Vagina (tissue), 2 donors: ENCODE data around the gene ANGPTL1. TPM values are rescaled to one million over a fixed set of nuclear protein-coding genes. Genes with fewer than 3 reads are reported as not detected.

ENCODE experiments used
- DNase-seq, 2 donors: peaks; one replicate each; pipeline ENCODE4 v3.0.0-alpha.2; 2017; ENCODE audit errors: extremely low spot score in 2 of 2
- H3K27ac ChIP-seq: fragments of 200-600 bp; sonication (generic); one replicate; pipeline ENCODE4 v1.5.1; 2019
- H3K27me3 ChIP-seq: fragments of 200-600 bp; sonication (generic); one replicate; pipeline ENCODE4 v1.5.1; 2019
- H3K36me3 ChIP-seq, 2 donors: fragments of 200-600 bp; sonication (generic); one replicate each; pipeline ENCODE4 v1.5.1; 2017 to 2019
- H3K4me1 ChIP-seq: fragments of 200-600 bp; sonication (generic); one replicate; pipeline ENCODE4 v1.5.1; 2019
- H3K4me3 ChIP-seq, 2 donors: fragments of 200-600 bp; sonication (generic); 1 replicate in 1 of 2; 2 replicates in 1 of 2; pipeline ENCODE4 v1.5.1; 2016 to 2019
- H3K9me3 ChIP-seq: fragments of 200-600 bp; sonication (generic); one replicate; pipeline ENCODE4 v1.5.1; 2019
- POLR2A ChIP-seq, 2 donors: fragments of 450-650 bp; IDR thresholded peaks; one replicate each; pipeline ENCODE4 v1.6.1; 2017; ENCODE audit warnings: antibody characterized with exemption in 2 of 2, mild to moderate bottlenecking in 2 of 2, moderate library complexity in 2 of 2
- POLR2AphosphoS5 ChIP-seq, 2 donors: sonication (generic); formaldehyde crosslinking; IDR thresholded peaks; one replicate each; pipeline ENCODE4 v1.9.0; 2017; ENCODE audit warnings: antibody characterized with exemption in 2 of 2, mild to moderate bottlenecking in 2 of 2, low read depth in 1 of 2; ENCODE audit not compliant: insufficient read depth in 1 of 2
- intact Hi-C: fragments of 100-400 bp; cut with DNase I; formaldehyde crosslinking; loops from one replicate; pipeline ENCODE4 v1.15.1; 2023
- total RNA-seq: library from RNA; depleted of rRNA; stranded (reverse); fragments of >200 nt; gene quantifications from one replicate; pipeline ENCODE4 v1.2.3, GENCODE V29; 2016
- TF ChIP-seq, protein P1 (sequence below), 3 experiments: fragments of 450-650 bp in 2 of 3; fragments of 200-600 bp in 1 of 3; sonication (generic) in 1 of 3; IDR thresholded peaks; one replicate each; pipeline ENCODE4 v1.5.1; 2017 to 2019; ENCODE audit warnings: antibody characterized with exemption in 3 of 3, mild to moderate bottlenecking in 2 of 3, moderate library complexity in 2 of 3

Gene ANGPTL1, protein sequence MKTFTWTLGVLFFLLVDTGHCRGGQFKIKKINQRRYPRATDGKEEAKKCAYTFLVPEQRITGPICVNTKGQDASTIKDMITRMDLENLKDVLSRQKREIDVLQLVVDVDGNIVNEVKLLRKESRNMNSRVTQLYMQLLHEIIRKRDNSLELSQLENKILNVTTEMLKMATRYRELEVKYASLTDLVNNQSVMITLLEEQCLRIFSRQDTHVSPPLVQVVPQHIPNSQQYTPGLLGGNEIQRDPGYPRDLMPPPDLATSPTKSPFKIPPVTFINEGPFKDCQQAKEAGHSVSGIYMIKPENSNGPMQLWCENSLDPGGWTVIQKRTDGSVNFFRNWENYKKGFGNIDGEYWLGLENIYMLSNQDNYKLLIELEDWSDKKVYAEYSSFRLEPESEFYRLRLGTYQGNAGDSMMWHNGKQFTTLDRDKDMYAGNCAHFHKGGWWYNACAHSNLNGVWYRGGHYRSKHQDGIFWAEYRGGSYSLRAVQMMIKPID
- 19.4 TPM for total RNA-seq

DNA sequence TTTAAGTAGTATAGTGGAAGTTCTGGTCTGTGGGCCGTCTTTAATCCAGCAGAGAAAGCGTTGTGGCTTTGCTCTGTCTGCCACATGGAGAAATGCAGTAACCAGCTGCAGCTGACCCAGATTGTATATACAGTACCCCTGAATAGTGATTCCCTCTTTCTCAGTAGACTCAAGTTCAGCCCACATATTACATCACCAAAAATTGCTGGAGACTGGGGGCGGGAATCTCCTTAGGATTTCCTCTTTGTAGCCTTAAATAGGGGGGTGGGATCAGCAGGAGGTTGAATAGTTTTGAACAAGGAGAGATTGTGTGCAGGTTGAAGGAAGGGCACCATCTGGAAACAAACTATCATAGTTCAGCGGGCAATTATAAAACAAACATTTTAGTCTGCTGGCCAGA lies at the start of gene ANGPTL1:
Gene ANGPTL1, minus strand, starts transcription at position 134 of the 400 bp plus-strand sequence. CDS start 5,301 bp downstream, outside the sequence.
- Histone ChIP-seq H3K36me3 (no peaks in the 10 kb centered on the region), H3K4me1 (peaks cover 11% of the 10 kb centered on the region), H3K27ac (peak within 1 kb of the TSS; percentile 45), H3K27me3 (no peaks in the 10 kb centered on the region), H3K9me3 (no peaks in the 10 kb centered on the region), H3K4me3 (peak within 1 kb of the TSS; percentile 27 to 36)
- intact Hi-C loops: no loop called here
- TF ChIP-seq POLR2AphosphoS5 (IDR thresholded peaks at IDR 0.05; ENCODE audit: insufficient read depth in 1 of 2, low read depth in 1 of 2) (no peak), POLR2A (IDR thresholded peaks at IDR 0.05) (no peak)
- TF ChIP-seq, protein P1, sequence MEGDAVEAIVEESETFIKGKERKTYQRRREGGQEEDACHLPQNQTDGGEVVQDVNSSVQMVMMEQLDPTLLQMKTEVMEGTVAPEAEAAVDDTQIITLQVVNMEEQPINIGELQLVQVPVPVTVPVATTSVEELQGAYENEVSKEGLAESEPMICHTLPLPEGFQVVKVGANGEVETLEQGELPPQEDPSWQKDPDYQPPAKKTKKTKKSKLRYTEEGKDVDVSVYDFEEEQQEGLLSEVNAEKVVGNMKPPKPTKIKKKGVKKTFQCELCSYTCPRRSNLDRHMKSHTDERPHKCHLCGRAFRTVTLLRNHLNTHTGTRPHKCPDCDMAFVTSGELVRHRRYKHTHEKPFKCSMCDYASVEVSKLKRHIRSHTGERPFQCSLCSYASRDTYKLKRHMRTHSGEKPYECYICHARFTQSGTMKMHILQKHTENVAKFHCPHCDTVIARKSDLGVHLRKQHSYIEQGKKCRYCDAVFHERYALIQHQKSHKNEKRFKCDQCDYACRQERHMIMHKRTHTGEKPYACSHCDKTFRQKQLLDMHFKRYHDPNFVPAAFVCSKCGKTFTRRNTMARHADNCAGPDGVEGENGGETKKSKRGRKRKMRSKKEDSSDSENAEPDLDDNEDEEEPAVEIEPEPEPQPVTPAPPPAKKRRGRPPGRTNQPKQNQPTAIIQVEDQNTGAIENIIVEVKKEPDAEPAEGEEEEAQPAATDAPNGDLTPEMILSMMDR (IDR thresholded peaks at IDR 0.05): no peak
- DNase-seq: no peak

DNA sequence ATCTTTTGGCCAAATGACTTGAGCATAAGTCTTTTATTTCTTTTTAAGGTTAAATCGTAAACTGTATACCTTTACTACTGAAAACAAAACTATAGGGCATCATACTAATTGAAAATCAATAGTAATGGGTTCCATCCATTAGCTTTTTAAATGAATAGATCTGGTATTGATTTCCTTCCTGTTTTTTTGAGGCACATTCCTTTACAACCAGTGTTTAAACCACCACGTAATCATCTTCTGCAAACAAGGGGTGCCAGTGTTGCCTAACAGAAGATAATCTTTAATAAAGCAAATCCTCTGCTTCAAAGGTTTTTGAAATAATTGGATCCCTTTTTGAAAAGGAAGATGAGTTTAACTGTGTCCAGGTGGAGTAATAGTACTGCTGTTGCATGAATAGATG lies 48.7 kb upstream of the ANGPTL1 start:
- intact Hi-C loops: no loop called here

DNA sequence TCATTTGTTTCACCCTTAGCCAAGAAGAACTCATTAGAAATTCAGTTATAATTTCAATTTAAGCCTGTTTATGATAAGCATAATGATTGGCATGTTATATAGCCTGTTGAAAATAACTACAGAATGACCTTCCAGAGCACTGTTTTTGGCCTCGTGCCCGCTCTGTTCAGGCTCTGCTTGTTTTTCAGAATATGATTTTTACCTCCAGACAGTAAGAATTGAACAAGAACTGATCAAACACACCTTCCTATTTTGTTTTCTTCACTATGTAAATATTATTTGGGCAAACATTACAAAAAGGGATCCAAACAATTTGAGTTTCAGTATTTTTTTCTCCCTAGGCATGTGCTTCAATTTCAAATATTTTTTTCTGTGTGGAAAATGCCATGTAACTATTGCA lies 48.1 kb upstream of the ANGPTL1 start:
- intact Hi-C loops: no loop called here
- Histone ChIP-seq H3K4me1 (no peaks in the 10 kb centered on the region), H3K9me3 (no peaks in the 10 kb centered on the region), H3K27me3 (no peaks in the 10 kb centered on the region), H3K4me3 (no peak overlapping the region), H3K27ac (no peak overlapping the region), H3K36me3 (peaks cover 0 to 12% of the 10 kb centered on the region in 2 donors)
- TF ChIP-seq, protein P1 (IDR thresholded peaks at IDR 0.05): no peak
- TF ChIP-seq POLR2AphosphoS5 (IDR thresholded peaks at IDR 0.05; ENCODE audit: insufficient read depth in 1 of 2, low read depth in 1 of 2) (no peak), POLR2A (IDR thresholded peaks at IDR 0.05) (no peak)
- DNase-seq: no peak

More for the DNA sequence above, 48.7 kb upstream of the ANGPTL1 start:
- Histone ChIP-seq H3K27ac (no peak overlapping the region), H3K36me3 (peaks cover 0 to 8% of the 10 kb centered on the region in 2 donors), H3K9me3 (no peaks in the 10 kb centered on the region), H3K4me1 (no peaks in the 10 kb centered on the region), H3K4me3 (no peak overlapping the region), H3K27me3 (no peaks in the 10 kb centered on the region)
- no peak for DNase-seq
- TF ChIP-seq POLR2A (IDR thresholded peaks at IDR 0.05) (no peak), POLR2AphosphoS5 (IDR thresholded peaks at IDR 0.05; ENCODE audit: insufficient read depth in 1 of 2, low read depth in 1 of 2) (no peak)
- TF ChIP-seq, protein P1 (IDR thresholded peaks at IDR 0.05): no peak

DNA sequence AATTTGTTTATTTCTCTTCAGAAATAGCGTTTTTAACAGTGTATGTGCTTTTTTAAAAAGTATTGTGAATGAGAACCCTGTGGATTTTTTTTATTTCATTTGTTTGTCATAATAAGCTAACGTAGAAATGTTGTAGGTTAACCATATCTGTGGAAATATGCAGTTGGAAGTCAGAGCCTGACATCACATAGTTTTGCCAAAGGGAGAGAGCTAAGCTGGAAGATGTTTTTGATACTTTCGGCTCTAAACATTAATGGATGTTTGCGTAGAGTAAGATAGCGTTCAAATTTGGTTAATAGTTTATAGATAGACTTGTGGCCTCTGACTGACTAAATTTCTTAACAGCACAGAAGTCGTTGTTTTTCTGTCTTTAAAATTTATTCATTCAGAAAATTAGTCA lies 47.4 kb upstream of the ANGPTL1 start:
- no peak for TF ChIP-seq POLR2AphosphoS5 (IDR thresholded peaks at IDR 0.05; ENCODE audit: insufficient read depth in 1 of 2, low read depth in 1 of 2)
- TF ChIP-seq, protein P1 (IDR thresholded peaks at IDR 0.05): no peak
- no peak for TF ChIP-seq POLR2A (IDR thresholded peaks at IDR 0.05)
- intact Hi-C loops: no loop called here
- Histone ChIP-seq H3K9me3 (no peaks in the 10 kb centered on the region), H3K27me3 (no peaks in the 10 kb centered on the region), H3K36me3 (peaks cover 0 to 13% of the 10 kb centered on the region in 2 donors), H3K27ac (no peak overlapping the region), H3K4me3 (no peak overlapping the region), H3K4me1 (no peaks in the 10 kb centered on the region)
- DNase-seq: no peak
